Smooth muscle cell of the brain vasculature (primary cell): ENCODE results near the gene HGS.

Source experiments
- DNase-seq: peaks from one replicate; pipeline ENCODE4 v3.0.0-alpha.2; 2012; ENCODE audit warnings: low read depth, low spot score

HGS gene

DNA sequence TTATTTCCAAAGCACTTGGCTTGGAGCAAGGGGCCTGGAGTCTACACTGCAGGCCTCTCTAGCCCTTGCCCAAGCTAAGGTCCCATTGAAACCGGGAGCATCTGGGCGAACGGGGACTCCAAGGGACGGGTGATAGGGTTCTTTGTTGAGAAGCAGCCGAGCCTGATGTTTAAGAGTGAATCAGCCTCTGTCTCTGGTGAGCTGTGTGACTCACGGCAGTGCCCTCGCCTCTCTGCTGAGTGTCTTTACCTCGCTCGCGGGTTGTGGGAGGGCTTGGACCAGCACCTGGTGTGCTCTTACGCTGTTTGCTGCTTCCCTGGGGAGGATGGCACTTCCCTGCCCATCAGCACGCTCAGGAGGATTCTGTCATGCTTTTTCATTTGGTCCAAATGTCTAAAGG lies 1.3 kb downstream of the HGS start:
- no peak for DNase-seq

DNA sequence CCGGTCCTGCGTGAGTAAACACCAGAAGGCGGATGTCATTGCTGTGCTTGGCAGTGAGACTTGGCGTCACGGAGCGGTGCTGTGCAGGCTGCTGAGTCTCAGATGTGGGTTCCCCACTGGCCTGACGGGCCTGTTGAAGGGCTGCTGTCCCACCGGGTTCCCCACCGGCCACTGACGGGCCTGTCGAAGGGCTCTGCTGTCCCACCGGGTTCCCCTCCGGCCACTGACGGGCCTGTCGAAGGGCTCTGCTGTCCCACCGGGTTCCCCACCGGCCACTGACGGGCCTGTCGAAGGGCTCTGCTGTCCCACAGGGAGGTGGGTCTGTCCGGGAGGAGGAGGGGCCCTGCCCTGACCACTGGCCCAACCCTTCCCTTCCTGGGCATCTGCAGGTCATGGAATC lies 2.8 kb downstream of the HGS start:
- DNase-seq, result no peak

DNA sequence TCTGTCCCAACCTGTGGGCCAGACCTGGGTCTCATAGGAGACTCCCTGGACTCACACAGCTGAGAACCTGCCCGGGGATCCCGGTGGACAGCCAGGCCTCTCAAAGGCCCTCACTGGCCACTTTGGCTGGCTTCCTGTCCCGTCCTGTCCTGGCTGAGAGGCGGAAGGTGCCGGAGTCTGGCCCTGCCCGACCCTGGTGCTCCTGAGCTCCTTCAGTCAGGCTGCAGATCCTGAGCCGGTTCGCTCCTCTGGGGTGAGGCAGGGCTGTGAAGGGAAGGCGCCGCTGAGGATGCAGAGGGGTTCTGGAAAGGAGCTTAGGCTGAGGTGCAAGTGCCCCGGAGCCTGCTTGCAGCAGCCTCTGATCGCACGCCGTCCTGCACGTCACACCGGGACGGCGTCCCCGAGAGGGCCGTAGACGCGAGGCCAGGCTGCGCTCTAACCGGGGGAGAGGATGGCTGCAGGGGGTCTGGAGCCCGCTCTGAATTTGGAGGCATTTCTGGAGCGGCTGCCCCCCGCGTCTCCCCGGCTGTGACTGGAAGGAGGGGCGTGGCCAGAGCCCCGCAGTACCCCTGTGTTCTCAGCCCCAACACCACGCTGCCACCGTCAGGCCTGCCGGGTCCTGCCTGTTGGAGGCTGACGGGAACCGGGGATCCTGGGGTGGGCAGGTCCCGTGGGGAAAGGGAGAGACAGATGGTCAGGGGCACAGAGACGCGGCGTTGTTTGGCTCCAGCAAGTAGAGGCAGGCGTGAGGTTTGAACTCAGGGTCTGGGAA lies 4.1 kb downstream of the HGS start:
- DNase-seq, result no peak

DNA sequence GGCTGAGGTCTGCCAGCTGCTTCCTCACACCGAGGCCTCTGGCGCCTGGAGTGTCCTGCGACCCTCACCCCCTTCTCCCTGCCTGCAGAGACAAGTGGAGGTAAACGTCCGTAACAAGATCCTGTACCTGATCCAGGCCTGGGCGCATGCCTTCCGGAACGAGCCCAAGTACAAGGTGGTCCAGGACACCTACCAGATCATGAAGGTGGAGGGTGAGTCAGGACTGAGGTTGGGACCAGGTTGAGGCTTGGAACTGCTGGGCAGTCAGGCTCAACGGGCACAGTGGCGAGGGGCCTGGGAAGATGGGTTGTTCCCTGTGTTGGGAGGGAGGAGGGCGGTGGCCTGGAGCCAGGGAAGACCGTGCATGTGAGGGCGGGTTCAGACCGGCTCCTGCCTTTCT lies 4.8 kb downstream of the HGS start:
- no peak for DNase-seq

DNA sequence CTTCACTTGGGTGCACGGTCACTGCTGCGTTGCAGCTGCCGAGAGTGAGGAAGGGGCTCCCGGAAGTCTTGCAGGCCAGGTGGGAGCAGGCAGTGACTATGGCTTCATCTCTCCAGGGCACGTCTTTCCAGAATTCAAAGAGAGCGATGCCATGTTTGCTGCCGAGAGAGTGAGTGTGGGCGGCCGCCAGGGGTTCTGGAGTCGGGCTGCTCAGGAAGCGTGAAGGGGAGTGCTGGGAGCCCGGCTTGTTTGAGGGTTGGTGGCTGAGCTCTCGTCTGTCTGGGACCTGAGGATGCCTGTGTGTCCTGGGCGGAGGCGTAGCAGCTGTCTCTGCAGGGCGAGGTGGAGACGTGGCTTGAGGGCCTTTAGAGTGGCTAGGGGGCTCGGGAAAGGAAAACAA lies 6.3 kb downstream of the HGS start:
- no peak for DNase-seq

DNA sequence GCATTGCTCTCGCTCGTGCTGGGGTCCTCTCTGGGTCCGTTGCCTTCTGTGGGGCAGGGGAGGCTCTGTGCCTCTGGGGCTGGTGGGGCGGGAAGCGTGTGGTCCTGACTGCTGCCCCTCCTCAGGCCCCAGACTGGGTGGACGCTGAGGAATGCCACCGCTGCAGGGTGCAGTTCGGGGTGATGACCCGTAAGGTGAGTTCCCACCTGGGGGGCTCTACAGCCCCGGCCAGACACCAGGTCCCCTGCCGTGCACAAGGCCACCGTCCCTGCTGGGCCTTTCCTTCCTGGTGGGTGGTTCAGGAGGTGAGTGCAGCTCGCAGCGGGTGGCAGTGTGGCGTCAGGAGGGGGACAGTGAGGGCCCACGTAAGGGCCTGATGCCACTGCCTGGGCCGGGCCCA lies 6.7 kb downstream of the HGS start:
- no peak for DNase-seq

DNA sequence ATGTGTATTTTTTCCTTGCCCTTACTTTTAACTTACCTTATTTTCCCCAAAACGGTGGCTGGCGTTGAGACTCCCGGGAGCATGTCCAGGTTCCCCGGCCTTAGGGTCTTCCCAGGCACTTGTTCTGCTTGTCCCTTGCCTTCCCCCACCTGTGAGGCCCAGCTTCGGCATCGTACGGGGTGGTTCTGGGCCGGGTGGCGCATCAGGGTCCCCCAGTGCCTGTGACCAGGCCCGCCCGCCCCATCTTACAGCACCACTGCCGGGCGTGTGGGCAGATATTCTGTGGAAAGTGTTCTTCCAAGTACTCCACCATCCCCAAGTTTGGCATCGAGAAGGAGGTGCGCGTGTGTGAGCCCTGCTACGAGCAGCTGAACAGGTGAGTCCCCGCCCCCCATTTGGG lies 7.4 kb downstream of the HGS start:
- no peak for DNase-seq

DNA sequence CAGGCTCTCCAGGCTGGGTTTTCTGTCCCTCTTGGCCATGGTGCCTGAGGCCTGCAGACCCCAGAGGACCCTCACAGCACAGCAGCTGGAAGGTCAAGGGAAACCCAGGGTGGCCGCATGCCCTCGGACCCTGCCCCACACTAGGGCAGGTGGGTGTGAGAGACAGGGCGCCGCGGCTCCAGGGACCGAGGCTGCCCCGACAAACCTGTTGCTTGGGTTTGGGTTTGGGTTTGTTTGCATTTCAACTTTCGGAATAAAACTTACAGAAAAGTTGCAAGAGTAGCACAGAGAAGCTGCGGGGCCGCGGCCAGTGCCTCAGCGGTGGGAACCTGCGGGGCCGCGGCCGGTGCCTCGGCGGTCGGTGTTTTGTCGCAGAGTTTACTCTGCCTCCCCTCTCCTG lies 7.8 kb downstream of the HGS start:
- DNase-seq, result no peak

DNA sequence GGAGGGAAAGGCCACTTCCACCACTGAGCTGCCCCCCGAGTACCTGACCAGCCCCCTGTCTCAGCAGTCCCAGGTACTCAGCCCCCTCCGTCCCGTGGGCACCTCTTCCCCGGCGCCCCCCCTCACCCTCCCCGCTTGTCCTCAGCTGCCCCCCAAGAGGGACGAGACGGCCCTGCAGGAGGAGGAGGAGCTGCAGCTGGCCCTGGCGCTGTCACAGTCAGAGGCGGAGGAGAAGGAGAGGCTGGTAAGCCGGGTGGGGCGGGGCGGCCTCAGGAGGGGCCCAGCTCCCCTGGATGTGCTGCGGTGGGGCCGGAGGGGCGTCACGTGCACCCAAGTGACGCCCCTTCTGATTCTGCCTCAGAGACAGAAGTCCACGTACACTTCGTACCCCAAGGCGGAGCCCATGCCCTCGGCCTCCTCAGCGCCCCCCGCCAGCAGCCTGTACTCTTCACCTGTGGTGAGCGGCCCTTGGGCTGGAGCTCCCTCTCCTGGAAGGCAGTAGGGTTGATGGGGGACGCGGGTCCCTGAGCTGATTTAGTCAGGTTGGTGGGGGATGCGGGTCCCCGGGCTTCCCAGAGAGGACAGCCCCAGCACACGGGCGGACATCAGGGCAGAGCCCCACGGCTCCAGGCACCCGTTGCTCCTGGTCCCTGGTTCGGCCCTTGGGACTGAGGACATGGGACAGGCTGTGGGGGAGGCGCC lies 9.8 kb downstream of the HGS start:
- no peak for DNase-seq

DNA sequence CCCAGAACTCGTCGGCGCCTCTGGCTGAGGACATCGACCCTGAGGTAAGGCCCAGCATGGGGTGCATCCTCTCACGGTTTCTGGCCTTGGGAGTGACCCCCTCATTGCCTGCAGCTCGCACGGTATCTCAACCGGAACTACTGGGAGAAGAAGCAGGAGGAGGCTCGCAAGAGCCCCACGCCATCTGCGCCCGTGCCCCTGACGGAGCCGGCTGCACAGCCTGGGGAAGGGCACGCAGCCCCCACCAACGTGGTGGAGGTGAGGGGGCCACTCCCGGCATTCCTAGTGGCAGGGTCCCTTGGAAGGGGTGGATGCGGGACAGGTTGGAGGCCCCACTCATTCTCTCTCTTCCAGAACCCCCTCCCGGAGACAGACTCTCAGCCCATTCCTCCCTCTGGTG lies 11.0 kb downstream of the HGS start:
- DNase-seq, result no peak

DNA sequence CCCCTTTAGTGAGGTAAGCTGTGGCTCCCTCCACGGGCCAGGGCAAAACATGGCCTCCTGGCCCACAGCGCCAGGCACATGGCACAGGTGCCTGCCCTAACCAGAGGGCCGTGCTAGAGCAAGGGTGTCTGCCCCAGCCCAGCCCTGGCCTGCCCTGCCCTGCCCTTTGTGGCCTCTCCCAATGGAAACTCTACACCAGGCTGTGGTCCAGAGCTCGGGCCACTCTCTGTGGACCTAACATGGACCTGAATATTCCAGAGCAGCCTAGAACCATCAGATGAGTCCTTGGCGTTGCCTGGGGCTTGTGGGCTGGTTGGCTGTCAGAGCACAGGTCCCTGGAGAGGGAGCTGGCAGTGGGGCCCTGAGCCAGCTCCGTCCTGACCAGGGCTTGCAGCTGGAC lies 11.4 kb downstream of the HGS start:
- DNase-seq, result no peak

DNA sequence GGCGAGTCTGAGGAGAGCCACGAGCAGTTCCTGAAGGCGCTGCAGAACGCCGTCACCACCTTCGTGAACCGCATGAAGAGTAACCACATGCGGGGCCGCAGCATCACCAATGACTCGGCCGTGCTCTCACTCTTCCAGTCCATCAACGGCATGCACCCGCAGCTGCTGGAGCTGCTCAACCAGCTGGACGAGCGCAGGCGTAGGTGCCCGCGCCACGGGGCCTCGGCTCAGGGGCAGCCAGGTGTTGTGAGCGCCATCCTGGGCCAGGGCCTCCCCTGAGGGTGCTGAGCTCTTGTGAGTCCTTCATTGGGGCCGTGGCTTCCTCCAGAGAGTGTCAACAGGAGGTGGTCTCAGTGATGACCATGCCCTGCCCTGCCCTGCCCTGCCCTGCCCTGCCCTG lies 12.0 kb downstream of the HGS start:
- no peak for DNase-seq

DNA sequence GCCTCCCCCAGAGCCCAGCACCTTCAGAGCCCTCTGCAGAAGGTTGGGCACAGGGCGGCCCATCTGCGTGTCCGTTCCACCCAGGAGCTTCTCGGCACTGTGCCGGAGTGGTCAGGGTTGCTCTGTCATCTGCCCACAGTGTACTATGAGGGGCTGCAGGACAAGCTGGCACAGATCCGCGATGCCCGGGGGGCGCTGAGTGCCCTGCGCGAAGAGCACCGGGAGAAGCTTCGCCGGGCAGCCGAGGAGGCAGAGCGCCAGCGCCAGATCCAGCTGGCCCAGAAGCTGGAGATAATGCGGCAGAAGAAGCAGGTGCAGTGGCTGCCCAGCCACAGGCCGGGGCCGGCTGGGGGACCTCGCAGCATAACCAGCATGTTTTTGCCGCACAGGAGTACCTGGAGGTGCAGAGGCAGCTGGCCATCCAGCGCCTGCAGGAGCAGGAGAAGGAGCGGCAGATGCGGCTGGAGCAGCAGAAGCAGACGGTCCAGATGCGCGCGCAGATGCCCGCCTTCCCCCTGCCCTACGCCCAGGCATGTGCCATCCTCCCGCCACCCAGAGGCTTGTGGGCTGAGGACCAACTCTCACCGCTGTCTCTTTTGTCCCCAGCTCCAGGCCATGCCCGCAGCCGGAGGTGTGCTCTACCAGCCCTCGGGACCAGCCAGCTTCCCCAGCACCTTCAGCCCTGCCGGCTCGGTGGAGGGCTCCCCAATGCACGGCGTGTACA lies 12.6 kb downstream of the HGS start:
- DNase-seq, result no peak

DNA sequence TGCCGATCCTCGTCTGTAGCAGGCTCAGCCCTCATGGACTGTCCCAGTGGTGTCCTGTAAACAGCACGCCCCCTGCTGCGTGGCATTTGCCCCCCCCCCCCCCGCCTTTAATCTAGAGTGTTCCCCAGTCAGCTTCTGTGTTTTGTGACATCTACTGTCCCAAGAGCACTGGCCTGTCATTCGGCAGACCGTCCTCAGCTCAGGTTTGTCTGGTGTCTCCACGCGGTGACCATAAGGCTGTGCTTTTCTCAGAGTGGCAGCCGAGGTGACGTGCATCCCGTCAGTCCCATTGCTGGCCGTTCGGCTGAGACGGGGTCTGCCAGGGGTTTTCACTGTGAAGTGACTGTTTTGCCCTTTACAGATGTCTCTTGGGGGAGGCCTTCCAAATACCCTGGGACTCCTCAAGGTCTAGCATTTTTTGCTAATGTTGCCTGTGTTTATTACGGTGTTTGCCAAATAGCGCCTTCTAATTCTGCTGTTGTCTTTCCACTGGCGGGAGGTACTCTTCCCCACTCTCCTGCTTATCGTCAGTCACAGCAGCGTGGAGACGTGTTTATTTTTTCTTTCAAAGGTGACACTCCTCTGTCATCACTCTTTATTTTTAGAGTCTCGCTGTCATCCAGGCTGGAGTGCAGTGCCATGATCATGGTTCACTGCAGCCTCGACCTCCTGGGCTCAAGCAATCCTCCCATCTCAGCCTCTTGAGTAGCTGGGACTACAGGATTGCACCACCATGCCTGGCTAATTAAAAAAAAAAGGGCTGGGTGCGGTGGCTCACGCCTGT lies 13.6 kb downstream of the HGS start:
- DNase-seq, result no peak

DNA sequence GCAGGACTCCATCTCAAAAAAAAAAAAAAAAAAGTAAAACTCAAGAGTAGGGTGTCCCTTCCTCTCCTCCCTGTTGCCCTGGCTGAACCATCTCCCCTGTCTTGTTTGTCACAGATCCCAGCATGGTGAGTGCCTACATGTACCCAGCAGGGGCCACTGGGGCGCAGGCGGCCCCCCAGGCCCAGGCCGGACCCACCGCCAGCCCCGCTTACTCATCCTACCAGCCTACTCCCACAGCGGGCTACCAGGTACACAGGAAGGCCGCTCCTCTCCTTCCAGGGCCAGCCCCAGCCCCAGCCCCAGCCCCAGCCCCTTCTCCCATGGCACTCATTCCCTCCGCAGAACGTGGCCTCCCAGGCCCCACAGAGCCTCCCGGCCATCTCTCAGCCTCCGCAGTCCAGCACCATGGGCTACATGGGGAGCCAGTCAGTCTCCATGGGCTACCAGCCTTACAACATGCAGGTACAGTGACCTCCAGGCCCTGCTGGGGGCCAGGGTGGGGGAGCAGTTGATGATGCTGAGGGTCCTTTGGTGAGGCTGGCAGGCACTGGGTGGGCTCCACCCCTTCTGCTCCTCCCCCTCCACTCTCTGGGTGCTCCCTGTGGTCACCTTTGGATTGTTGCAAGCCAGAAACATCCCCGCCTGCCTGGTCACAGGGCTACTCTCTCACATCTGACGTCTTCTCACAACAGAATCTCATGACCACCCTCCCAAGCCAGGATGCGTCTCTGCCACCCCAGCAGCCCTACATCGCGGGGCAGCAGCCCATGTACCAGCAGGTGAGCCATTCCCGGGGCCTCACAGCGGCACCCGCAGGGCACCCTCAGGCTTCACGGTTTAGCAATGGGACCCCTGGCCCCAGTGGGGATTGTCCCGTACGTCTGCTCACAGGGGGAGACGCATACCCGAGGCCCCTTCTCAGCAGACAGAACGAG lies 16.8 kb downstream of the HGS start:
- no peak for DNase-seq

DNA sequence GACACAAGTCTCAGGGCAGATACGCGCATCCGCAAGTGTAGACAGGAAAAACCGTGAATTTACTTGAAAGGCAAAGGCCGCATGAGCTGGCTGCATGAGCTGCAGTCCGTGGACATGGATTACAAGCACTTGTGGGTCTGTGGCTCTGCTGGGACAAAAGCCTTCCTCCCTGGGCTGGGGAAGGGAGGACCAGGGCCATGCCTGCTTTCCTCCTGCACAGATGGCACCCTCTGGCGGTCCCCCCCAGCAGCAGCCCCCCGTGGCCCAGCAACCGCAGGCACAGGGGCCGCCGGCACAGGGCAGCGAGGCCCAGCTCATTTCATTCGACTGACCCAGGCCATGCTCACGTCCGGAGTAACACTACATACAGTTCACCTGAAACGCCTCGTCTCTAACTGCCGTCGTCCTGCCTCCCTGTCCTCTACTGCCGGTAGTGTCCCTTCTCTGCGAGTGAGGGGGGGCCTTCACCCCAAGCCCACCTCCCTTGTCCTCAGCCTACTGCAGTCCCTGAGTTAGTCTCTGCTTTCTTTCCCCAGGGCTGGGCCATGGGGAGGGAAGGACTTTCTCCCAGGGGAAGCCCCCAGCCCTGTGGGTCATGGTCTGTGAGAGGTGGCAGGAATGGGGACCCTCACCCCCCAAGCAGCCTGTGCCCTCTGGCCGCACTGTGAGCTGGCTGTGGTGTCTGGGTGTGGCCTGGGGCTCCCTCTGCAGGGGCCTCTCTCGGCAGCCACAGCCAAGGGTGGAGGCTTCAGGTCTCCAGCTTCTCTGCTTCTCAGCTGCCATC lies 17.7 kb downstream of the HGS start:
- no peak for DNase-seq

DNA sequence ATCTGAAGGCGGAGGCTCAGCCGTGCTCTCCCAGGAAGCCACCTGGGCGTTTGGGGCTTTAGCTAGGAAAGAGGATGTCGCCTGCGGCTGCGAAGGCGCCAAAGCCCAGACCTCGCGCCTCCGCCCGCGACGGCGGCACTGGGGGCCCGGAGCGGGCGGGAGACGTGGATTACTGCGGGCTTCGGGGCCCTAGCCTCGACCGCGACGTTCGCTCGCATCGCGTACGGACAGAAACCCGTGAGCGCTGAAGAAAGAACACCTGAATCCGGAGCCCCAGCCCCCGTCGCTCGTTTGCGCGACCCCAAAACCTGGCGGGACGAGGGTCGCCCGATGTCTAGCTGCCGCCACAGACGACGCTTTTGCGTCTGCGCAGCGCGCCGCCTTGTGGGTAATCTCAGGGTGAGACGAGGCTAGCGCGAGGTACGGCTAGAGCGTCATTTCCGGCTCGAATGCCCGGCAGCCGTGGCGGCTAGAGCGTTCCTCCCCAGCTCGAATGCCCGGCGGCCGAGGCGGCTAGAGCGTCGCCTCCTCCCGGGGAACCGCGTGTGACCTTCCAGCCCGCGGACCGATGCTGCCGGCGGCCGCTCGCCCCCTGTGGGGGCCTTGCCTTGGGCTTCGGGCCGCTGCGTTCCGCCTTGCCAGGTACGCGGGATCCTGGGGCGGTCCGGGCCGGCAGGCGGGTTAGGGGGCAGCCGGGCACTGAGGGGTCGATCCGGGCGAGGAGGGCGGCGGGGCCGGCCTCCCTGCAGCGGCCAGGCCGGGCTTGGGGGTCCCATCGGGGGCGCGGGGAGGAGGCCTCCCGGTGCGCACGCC lies 19.3 kb downstream of the HGS start, which contains the start of gene MRPL12:
TSS of gene MRPL12 (plus strand) at position 434 of the 813 bp plus-strand sequence. CDS start at position 569, 135 bp downstream.
- peak; percentile 76 for DNase-seq

DNA sequence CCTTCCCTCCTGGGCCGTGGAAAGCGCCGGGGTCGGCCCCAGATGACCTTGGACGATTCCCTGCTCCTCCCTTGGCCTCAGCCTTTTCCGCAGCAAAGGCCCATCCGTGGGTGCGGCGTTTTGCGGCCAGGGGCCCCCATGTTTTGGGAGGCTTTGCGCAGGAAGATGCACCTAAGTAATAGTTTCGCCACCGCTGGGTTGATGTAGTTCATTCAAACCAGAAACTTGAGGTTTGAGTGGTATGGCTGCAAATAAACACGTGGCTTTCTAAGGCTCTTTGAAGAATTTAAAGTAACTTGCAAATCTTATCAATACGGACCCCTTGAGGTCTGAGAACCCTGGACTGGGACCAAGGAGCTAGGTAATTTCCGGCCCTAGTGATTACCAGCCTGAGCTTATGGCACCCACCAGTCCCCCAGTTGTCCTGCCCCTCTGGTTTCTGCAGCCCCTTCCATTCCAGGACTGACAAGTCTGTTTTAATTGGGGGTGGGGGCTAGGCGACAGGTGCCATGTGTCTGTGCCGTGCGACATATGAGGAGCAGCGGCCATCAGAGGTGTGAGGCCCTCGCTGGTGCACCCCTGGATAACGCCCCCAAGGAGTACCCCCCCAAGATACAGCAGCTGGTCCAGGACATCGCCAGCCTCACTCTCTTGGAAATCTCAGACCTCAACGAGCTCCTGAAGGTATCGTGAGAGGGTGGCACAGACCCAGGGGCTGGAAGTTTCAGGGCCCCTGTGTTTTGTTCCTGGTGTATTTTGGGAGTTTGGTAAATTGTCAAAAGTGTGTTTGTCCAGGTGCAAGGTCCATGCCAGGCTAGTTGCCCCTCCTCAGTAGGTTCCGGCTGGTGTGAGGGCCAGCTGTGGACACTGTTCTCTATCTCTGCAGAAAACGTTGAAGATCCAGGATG lies 20.2 kb downstream of the HGS start:
- no peak for DNase-seq
